Stimulated activated CD8-positive, alpha-beta memory T cell treated with anti-CD3 and anti-CD28 coated beads, Interleukin-4, amount 100 ng/mL, for 1 hour (primary cell): ENCODE data around the gene EP400.
"Not testable (repeated sequence)": the region's sequence is repeated elsewhere in the genome, so short reads cannot be mapped to it uniquely, and the experiment has no call there.

Experiments
- DNase-seq, 2 donors: peaks; one replicate each; pipeline ENCODE4 v3.0.0-alpha.2; 2020; ENCODE audit warnings: low read depth in 2 of 2, low spot score in 1 of 2

Gene EP400

DNA sequence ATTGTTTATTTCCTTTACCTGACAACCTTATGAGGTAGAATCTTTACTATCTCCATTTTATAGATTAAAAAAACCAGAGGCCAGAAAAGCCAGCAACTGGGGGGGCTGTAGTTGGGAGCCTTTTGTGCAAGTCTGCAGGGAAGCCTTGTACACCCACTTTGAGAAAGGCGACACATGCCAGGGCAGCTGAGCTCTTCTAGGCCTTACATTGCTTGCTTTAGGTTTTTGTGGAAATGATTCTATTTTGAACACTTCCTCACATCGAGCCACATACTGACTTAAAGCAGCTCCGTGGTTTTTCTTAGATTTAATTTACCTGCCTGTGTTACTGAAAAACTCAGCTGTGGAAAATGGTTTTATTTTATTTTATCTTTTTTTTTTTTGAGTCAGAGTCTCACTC is 34.6 kb downstream of the EP400 start:
- no peak for DNase-seq

DNA sequence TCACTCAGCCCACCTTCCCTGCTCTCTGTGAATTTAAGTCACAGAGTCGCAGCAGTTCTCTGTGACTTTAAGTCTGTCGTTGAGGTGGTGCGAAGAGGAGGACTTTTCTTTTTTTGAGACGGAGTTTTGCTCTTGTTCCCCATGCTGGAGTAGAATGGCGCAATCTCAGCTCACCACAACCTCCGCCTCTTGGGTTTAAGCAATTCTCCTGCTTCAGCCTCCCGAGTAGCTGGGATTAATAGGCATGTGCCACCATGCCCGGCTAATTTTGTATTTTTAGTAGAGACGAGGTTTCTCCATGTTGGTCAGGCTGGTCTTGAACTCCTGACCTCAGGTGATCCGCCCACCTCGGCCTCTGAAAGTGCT is 35.8 kb downstream of the EP400 start:
- DNase-seq: not testable (repeated sequence)

GRCh38 chr12:131986361-131986760 is 36.6 kb downstream of the EP400 start:
- DNase-seq: no peak

GRCh38 chr12:131986910-131987309 is 37.2 kb downstream of the EP400 start:
- no peak for DNase-seq

- DNase-seq: no peak
These were observed 37.8 kb downstream of the EP400 start for GRCh38 chr12:131987552-131987951.

- DNase-seq: no peak
These were observed 38.5 kb downstream of the EP400 start for GRCh38 chr12:131988054-131988796.

DNA sequence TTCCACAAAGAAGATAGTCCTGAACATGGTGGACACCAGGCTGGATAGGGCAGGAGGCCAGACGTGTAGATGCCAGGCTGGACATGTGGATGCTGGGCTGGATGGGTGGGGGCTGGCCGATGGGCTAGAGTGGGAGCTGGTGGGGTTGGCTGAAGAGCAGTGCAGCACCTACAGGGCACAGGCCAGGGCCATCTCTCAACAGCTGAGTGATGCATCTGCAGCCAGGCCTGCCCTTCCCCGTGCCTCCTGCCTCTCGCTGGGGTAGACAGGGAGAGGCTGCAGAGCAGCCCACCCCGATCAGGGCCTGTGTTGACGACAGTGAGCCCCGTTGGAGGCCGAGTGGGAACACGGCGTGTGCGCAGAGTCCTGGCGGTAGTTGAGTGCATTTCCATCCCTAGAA is 39.3 kb downstream of the EP400 start:
- no peak for DNase-seq

DNA sequence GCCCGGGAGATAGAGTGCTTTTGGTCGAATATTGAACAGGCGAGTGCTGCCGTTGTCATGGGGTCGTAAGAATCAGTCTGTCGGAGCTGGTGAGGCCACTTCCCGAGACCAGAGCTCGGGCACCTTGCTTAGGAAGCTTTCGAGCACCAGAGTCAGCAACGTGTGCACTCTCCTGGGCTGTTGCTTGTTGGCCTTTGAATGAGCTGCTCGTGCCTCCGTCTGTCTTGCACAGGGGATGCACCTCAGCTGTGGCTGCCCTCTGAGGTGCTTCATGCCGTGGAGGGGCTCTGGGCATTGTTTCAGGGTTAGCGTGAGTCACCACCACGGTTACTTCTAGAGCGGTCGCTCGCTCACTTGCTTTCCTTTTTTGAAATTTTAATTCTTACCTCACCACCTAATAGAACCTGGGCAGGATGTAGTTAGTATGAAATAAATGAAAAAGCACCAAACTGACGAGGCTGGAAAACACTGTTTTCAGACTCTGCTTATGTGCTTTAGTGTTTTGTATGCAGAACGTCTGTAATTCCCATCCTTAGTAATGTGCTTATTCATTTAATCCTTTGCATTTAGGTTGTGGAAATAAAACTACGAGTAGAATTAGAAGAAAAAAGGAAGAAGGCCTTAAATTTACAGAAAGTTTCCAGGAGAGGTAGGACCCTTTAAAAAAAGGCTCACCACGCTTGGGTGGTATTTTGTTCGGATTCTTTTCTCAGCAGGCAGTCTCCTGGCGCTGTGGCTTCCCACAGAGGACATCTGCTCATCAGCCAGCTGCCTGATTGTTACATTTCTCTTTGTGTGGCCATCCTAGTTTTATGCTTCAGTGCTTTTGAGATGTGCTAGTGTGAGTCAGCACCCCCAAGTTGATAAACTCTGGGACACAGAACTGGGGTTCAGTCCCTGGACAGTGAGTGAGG is 40.6 kb downstream of the EP400 start:
- DNase-seq: no peak

GRCh38 chr12:131990980-131991305 is 41.2 kb downstream of the EP400 start:
- DNase-seq: no peak

DNA sequence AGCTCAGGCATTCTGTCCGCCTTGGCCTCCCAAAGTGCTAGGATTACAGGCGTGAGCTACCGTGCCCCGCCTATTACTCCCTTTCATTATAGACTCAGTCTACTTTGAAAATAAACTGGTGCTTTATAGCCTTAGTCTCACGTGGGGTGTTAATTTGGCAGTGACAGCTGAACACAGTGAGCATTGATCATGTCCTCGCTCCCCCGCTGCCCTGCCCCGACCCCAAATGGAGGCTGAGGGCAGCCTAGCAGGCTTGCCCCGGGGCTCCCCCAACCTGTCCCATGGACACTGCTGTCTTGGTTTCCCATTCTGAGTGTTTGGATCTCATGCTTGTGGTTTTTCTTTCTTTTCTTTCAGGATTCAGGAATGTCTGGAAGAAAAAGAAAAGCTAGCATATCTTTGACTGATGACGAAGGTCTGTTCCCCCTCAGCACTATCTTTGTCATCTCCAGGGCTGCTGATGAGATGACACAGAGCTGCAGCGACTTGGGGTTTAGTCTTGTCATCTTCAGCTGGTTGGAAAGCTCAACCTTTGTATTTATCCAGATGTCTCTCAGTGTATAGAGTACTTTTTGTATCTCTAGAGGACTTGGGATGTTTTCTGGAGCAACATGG is 42.2 kb downstream of the EP400 start:
- no peak for DNase-seq

- no peak for DNase-seq
These were observed 44.8 kb downstream of the EP400 start for GRCh38 chr12:131994589-131994988.

- no peak for DNase-seq
These were observed 50.6 kb downstream of the EP400 start for GRCh38 chr12:132000286-132000872.

- no peak for DNase-seq
These were observed 54.1 kb downstream of the EP400 start for GRCh38 chr12:132003846-132004245.

DNA sequence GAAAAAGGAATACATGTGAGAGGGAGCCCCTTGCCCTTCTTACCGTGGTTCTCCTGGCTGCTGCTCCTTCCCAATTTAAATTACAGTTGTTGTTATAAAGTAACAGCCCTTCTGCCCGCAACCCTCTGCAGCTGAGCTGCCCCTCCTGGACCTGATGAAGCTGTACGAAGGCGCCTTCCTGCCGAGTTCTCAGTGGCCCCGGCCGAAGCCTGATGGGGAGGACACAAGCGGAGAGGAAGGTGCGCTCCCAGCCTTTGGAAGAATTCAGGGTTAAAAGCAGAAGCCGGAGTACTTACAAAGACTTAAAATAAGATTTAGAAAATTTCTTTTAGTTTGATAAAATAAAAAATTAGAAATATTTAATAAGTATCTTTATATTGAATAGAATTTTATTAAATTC is 55.2 kb downstream of the EP400 start:
- no peak for DNase-seq

GRCh38 chr12:132006056-132006680 is 56.4 kb downstream of the EP400 start:
- DNase-seq: no peak

GRCh38 chr12:132007041-132007440 is 57.3 kb downstream of the EP400 start:
- DNase-seq: no peak

- DNase-seq: no peak
These were observed 59.7 kb downstream of the EP400 start for GRCh38 chr12:132009336-132009859.

- no peak for DNase-seq
These were observed 63.3 kb downstream of the EP400 start for GRCh38 chr12:132012919-132013568.

GRCh38 chr12:132014092-132014914 is 64.6 kb downstream of the EP400 start:
- no peak for DNase-seq

- no peak for DNase-seq
These were observed 65.2 kb downstream of the EP400 start for GRCh38 chr12:132014915-132015280.
